H1 (cell line): Measurements from ENCODE around the gene PTX4. TPM values are rescaled to one million over a fixed set of nuclear protein-coding genes. Genes with fewer than 3 reads are reported as not detected.

Experiments
- BRCA1 ChIP-seq: IDR thresholded peaks from 2 replicates; pipeline ENCODE4 v1.6.1; 2012; ENCODE audit warnings: low read depth, low read length, improper control_type of control experiment
- SP1 ChIP-seq: IDR thresholded peaks from 2 replicates; pipeline ENCODE4 v1.6.1; 2011; ENCODE audit warnings: low read depth, low read length
- polyA plus RNA-seq, 7 experiments: library from polyadenylated mRNA; depleted of rRNA in 3 of 7; stranded (reverse) in 5 of 7; unstranded in 2 of 7; fragments of >200 nt in 5 of 7; fragments of 200-250 nt in 2 of 7; gene quantifications; 1 replicate in 5 of 7; 2 replicates in 1 of 7; 4 replicates in 1 of 7; pipeline versions ENCODE4 v1.2.1 to v1.2.3, GENCODE V29; 2011 to 2013; ENCODE audit warnings: missing spikeins in 2 of 7, mixed read lengths in 2 of 7
- total RNA-seq: library from RNA; stranded (reverse); fragmentation: NEBNext Ultra II Directional; extraction: Animal tissue kit (Norgen Biotek cat#: 25700); gene quantifications from 2 replicates; pipeline ENCODE4 v1.2.1, GENCODE V29; 2021

Gene PTX4
- total and polyA plus RNA-seq, 2 of the 8 experiments (the other 6 are each of a cell fraction or from before 2014, with no cell fraction given): not detected

DNA sequence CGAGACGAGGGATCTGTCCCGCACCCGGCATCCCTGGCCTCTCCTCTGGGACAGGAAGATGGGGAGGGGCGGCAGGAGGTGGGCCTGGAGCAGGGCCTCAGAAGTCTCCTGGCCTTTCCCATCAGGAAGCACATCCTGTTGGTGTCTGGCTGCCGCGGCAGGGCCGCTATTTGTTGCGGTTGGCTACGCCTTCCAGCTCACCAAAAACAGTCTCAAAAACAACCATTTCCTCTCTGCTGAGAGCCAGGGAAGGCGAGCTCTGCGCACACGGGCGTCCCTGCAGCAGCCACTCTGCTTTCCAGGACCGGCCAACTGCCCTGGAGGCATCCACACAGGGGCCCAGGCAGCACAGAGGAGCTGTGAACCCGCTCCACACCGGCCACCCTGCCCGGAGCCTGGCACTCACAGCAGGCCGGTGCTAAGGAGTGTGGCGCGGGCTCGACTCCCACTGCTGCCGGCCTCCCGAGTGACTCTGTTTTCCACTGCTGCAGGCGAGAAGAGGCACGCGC lies 44.8 kb upstream of the PTX4 start, which contains the start of gene TMEM204 (continued):
- TF ChIP-seq SP1: no peak
- no peak for TF ChIP-seq BRCA1
